SK-N-SH treated with all-trans-retinoic acid at 6 μM for 48 hours (cell line): ENCODE results near the gene SMYD3.

Source experiments
- ATAC-seq: fragments of 200-7000 bp; cut with Tn5 transposase; 3 replicates; pipeline ENCODE4 v1.9.1; 2020; ENCODE audit warnings: mild to moderate bottlenecking, moderate library complexity
- ARNTL ChIP-seq: fragments of 450-650 bp; formaldehyde crosslinking; IDR thresholded peaks from 2 replicates; pipeline ENCODE4 v1.5.0; 2020; ENCODE audit warnings: low read depth, mild to moderate bottlenecking, moderate library complexity, borderline replicate concordance
- BACH2 ChIP-seq: fragments of 250-450 bp; sonication (Bioruptor Pico); IDR thresholded peaks from 2 replicates; pipeline ENCODE4 v1.9.0; 2021; ENCODE audit warnings: mild to moderate bottlenecking, borderline replicate concordance
- CSDC2 ChIP-seq: fragments of 250-450 bp; sonication (Bioruptor Pico); IDR thresholded peaks from 2 replicates; pipeline ENCODE4 v1.5.0; 2020; ENCODE audit warnings: mild to moderate bottlenecking, moderate library complexity
- CSRNP3 ChIP-seq: fragments of 250-450 bp; sonication (Bioruptor Pico); IDR thresholded peaks from 2 replicates; pipeline ENCODE4 v1.5.1; 2021; ENCODE audit warnings: mild to moderate bottlenecking, moderate library complexity
- ESRRG ChIP-seq: fragments of 250-450 bp; sonication (Bioruptor Pico); IDR thresholded peaks from 2 replicates; pipeline ENCODE4 v1.6.1; 2021; ENCODE audit warnings: mild to moderate bottlenecking
- GLIS3 ChIP-seq: fragments of 250-450 bp; sonication (Bioruptor Pico); IDR thresholded peaks from 2 replicates; pipeline ENCODE4 v1.5.0; 2020; ENCODE audit warnings: mild to moderate bottlenecking, moderate library complexity
- ISL1 ChIP-seq: fragments of 250-450 bp; sonication (Bioruptor Pico); IDR thresholded peaks from 2 replicates; pipeline ENCODE4 v2.1.2; 2022; ENCODE audit warnings: mild to moderate bottlenecking, moderate library complexity
- OSR1 ChIP-seq: fragments of 250-450 bp; sonication (Bioruptor Pico); IDR thresholded peaks from 2 replicates; pipeline ENCODE4 v1.8.0; 2022; ENCODE audit warnings: moderate library complexity, mild to moderate bottlenecking, inconsistent platforms
- PPARA ChIP-seq: fragments of 250-450 bp; sonication (Bioruptor Pico); IDR thresholded peaks from 2 replicates; pipeline ENCODE4 v1.5.0; 2020; ENCODE audit warnings: mild to moderate bottlenecking, borderline replicate concordance
- RARB ChIP-seq: fragments of 250-450 bp; sonication (Bioruptor Pico); IDR thresholded peaks from 2 replicates; pipeline ENCODE4 v1.8.0; 2021; ENCODE audit warnings: mild to moderate bottlenecking, moderate library complexity
- SNAI2 ChIP-seq: fragments of 250-450 bp; sonication (Bioruptor Pico); IDR thresholded peaks from 2 replicates; pipeline ENCODE4 v1.5.0; 2020; ENCODE audit warnings: mild to moderate bottlenecking, moderate library complexity
- TCF4 ChIP-seq: fragments of 250-450 bp; sonication (Bioruptor Pico); IDR thresholded peaks from 2 replicates; pipeline ENCODE4 v1.8.0; 2021; ENCODE audit warnings: mild to moderate bottlenecking, moderate library complexity, borderline replicate concordance
- TOX ChIP-seq: fragments of 250-450 bp; sonication (Bioruptor Pico); IDR thresholded peaks from 2 replicates; pipeline ENCODE4 v1.8.0; 2021; ENCODE audit warnings: mild to moderate bottlenecking, moderate library complexity, borderline replicate concordance
- ZC3H10 ChIP-seq: fragments of 250-450 bp; sonication (Bioruptor Pico); IDR thresholded peaks from 2 replicates; pipeline ENCODE4 v1.5.1; 2021; ENCODE audit warnings: mild to moderate bottlenecking, moderate library complexity
- ZFP3 ChIP-seq: fragments of 250-450 bp; sonication (Bioruptor Pico); IDR thresholded peaks from 2 replicates; pipeline ENCODE4 v1.5.0; 2020; ENCODE audit warnings: mild to moderate bottlenecking, moderate library complexity
- ZFP30 ChIP-seq: fragments of 450-650 bp; formaldehyde crosslinking; IDR thresholded peaks from 2 replicates; pipeline ENCODE4 v1.5.0; 2022; ENCODE audit warnings: mild to moderate bottlenecking, moderate library complexity
- ZNF565 ChIP-seq: fragments of 450-650 bp; formaldehyde crosslinking; conservative IDR thresholded peaks from 2 replicates; pipeline ENCODE4 v1.5.0; 2020; ENCODE audit warnings: low read depth, mild to moderate bottlenecking, moderate library complexity
- ZNF70 ChIP-seq: fragments of 450-650 bp; formaldehyde crosslinking; IDR thresholded peaks from 2 replicates; pipeline ENCODE4 v1.5.0; 2020; ENCODE audit warnings: mild to moderate bottlenecking, moderate library complexity
- ZNF8 ChIP-seq: fragments of 450-650 bp; formaldehyde crosslinking; IDR thresholded peaks from 2 replicates; pipeline ENCODE4 v1.5.0; 2020; ENCODE audit warnings: mild to moderate bottlenecking, moderate library complexity
- TF ChIP-seq, protein P1 (sequence below): fragments of 250-450 bp; sonication (Bioruptor Pico); IDR thresholded peaks from 2 replicates; pipeline ENCODE4 v1.5.0; 2020; ENCODE audit warnings: mild to moderate bottlenecking, moderate library complexity
- TF ChIP-seq, protein P2 (sequence below): fragments of 250-450 bp; sonication (Bioruptor Pico); IDR thresholded peaks from 2 replicates; pipeline ENCODE4 v1.8.0; 2021; ENCODE audit warnings: low read depth, mild to moderate bottlenecking, moderate library complexity, borderline replicate concordance
- TF ChIP-seq, protein P3 (sequence below): fragments of 250-450 bp; sonication (Bioruptor Pico); IDR thresholded peaks from 2 replicates; pipeline ENCODE4 v1.8.0; 2020; ENCODE audit warnings: mild to moderate bottlenecking, moderate library complexity, borderline replicate concordance
- TF ChIP-seq, protein P4 (sequence below): fragments of 250-450 bp; sonication (Bioruptor Pico); IDR thresholded peaks from 2 replicates; pipeline ENCODE4 v1.5.1; 2020; ENCODE audit warnings: low read depth, mild to moderate bottlenecking, moderate library complexity

Gene SMYD3

GRCh38 chr1:245797592-245798348 lies 709.3 kb downstream of the SMYD3 start:
- no peak; the same call in 2 of the 3 replicates for ATAC-seq
- TF ChIP-seq ZC3H10 (no peak), ISL1 (CRISPR knock-in tag) (no peak), BACH2 (no peak), ZFP3 (CRISPR knock-in tag) (no peak), ARNTL (CRISPR knock-in tag) (no peak), OSR1 (CRISPR knock-in tag) (no peak), TCF4 (CRISPR knock-in tag) (no peak), ZNF8 (CRISPR knock-in tag) (no peak), RARB (CRISPR knock-in tag) (no peak), ZNF70 (no peak), ZNF565 (CRISPR knock-in tag) (no peak), CSDC2 (no peak), ZFP30 (CRISPR knock-in tag) (no peak), CSRNP3 (CRISPR knock-in tag) (no peak)
- TF ChIP-seq, protein P1, sequence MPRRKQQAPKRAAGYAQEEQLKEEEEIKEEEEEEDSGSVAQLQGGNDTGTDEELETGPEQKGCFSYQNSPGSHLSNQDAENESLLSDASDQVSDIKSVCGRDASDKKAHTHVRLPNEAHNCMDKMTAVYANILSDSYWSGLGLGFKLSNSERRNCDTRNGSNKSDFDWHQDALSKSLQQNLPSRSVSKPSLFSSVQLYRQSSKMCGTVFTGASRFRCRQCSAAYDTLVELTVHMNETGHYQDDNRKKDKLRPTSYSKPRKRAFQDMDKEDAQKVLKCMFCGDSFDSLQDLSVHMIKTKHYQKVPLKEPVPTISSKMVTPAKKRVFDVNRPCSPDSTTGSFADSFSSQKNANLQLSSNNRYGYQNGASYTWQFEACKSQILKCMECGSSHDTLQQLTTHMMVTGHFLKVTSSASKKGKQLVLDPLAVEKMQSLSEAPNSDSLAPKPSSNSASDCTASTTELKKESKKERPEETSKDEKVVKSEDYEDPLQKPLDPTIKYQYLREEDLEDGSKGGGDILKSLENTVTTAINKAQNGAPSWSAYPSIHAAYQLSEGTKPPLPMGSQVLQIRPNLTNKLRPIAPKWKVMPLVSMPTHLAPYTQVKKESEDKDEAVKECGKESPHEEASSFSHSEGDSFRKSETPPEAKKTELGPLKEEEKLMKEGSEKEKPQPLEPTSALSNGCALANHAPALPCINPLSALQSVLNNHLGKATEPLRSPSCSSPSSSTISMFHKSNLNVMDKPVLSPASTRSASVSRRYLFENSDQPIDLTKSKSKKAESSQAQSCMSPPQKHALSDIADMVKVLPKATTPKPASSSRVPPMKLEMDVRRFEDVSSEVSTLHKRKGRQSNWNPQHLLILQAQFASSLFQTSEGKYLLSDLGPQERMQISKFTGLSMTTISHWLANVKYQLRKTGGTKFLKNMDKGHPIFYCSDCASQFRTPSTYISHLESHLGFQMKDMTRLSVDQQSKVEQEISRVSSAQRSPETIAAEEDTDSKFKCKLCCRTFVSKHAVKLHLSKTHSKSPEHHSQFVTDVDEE (CRISPR knock-in tag), result no peak
- TF ChIP-seq, protein P2, sequence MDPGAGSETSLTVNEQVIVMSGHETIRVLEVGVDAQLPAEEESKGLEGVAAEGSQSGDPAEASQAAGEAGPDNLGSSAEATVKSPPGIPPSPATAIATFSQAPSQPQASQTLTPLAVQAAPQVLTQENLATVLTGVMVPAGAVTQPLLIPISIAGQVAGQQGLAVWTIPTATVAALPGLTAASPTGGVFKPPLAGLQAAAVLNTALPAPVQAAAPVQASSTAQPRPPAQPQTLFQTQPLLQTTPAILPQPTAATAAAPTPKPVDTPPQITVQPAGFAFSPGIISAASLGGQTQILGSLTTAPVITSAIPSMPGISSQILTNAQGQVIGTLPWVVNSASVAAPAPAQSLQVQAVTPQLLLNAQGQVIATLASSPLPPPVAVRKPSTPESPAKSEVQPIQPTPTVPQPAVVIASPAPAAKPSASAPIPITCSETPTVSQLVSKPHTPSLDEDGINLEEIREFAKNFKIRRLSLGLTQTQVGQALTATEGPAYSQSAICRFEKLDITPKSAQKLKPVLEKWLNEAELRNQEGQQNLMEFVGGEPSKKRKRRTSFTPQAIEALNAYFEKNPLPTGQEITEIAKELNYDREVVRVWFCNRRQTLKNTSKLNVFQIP (CRISPR knock-in tag), result no peak

- ATAC-seq, result peak; percentile 85
- TF ChIP-seq ZNF8 (CRISPR knock-in tag), result no peak
- peak; percentile 76; the same call in 1 of the 2 replicates for TF ChIP-seq ESRRG (CRISPR knock-in tag)
- no peak for TF ChIP-seq BACH2
- peak; percentile 44; the same call in 1 of the 2 replicates for TF ChIP-seq RARB (CRISPR knock-in tag)
- peak; percentile 86 for TF ChIP-seq TOX (CRISPR knock-in tag)
- TF ChIP-seq, protein P2 (CRISPR knock-in tag), result peak; percentile 63; the same call in 1 of the 2 replicates
- no peak for TF ChIP-seq ARNTL (CRISPR knock-in tag)
- TF ChIP-seq ZNF70, result no peak
- TF ChIP-seq ZFP30 (CRISPR knock-in tag), result no peak
- TF ChIP-seq SNAI2 (CRISPR knock-in tag), result no peak
- peak; percentile 85; the same call in 1 of the 2 replicates for TF ChIP-seq GLIS3 (CRISPR knock-in tag)
- no peak for TF ChIP-seq OSR1 (CRISPR knock-in tag)
- TF ChIP-seq CSRNP3 (CRISPR knock-in tag), result peak; percentile 82; the same call in 1 of the 2 replicates
- TF ChIP-seq, protein P3, sequence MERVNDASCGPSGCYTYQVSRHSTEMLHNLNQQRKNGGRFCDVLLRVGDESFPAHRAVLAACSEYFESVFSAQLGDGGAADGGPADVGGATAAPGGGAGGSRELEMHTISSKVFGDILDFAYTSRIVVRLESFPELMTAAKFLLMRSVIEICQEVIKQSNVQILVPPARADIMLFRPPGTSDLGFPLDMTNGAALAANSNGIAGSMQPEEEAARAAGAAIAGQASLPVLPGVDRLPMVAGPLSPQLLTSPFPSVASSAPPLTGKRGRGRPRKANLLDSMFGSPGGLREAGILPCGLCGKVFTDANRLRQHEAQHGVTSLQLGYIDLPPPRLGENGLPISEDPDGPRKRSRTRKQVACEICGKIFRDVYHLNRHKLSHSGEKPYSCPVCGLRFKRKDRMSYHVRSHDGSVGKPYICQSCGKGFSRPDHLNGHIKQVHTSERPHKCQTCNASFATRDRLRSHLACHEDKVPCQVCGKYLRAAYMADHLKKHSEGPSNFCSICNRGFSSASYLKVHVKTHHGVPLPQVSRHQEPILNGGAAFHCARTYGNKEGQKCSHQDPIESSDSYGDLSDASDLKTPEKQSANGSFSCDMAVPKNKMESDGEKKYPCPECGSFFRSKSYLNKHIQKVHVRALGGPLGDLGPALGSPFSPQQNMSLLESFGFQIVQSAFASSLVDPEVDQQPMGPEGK, result peak; percentile 80
- TF ChIP-seq ISL1 (CRISPR knock-in tag), result peak; percentile 96
- TF ChIP-seq CSDC2, result 0 out of 2 replicates have a peak, but pooled peaks have one; percentile 38
- TF ChIP-seq, protein P4, sequence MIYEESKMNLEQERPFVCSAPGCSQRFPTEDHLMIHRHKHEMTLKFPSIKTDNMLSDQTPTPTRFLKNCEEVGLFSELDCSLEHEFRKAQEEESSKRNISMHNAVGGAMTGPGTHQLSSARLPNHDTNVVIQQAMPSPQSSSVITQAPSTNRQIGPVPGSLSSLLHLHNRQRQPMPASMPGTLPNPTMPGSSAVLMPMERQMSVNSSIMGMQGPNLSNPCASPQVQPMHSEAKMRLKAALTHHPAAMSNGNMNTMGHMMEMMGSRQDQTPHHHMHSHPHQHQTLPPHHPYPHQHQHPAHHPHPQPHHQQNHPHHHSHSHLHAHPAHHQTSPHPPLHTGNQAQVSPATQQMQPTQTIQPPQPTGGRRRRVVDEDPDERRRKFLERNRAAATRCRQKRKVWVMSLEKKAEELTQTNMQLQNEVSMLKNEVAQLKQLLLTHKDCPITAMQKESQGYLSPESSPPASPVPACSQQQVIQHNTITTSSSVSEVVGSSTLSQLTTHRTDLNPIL, result no peak
- no peak for TF ChIP-seq ZNF565 (CRISPR knock-in tag)
- TF ChIP-seq ZC3H10, result peak; percentile 62; the same call in 1 of the 2 replicates
- TF ChIP-seq PPARA (CRISPR knock-in tag), result no peak
- TF ChIP-seq TCF4 (CRISPR knock-in tag), result peak; percentile 98
These were observed 715.4 kb downstream of the SMYD3 start for GRCh38 chr1:245791410-245792312.
